HepG2 (cell line): ENCODE data around the gene ESM1. TPM values are rescaled to one million over a fixed set of nuclear protein-coding genes. Genes with fewer than 3 reads are reported as not detected.

Source experiments
- ATAC-seq: fragments of 200-7000 bp; cut with Tn5 transposase; 3 replicates; pipeline ENCODE4 v1.9.1; 2020; ENCODE audit warnings: mild to moderate bottlenecking, moderate library complexity
- BruUV-seq: library from RNA; stranded (reverse); fragments of 400-500 nt; replicated peaks from 2 replicates; lab custom pipeline; 2021; lab: Mats Ljungman, UMichigan
- CTCF ChIA-PET: fragments of 300-600 bp; formaldehyde crosslinking; extraction: SDS; loops from one replicate; lab custom pipeline; 2021; ENCODE audit warnings: low total read pairs, inconsistent platforms, low intra/inter-chr PET ratio; lab: Yijun Ruan, JAX
- POLR2A ChIA-PET: fragments of 350-600 bp; sonication (Branson Sonifier 250); formaldehyde crosslinking; loops from one replicate; lab custom pipeline; 2020; ENCODE audit warnings: antibody characterized with exemption, inconsistent platforms; lab: Yijun Ruan, JAX
- DNase-seq: peaks from one replicate; pipeline ENCODE4 v3.0.0-alpha.2; 2015; ENCODE audit warnings: low spot score
- FAIRE-seq: peaks from 3 replicates; lab custom pipeline; 2011; peaks lifted over from hg19 to GRCh38; lab: Jason Lieb, UNC
- H2AFZ ChIP-seq: one replicate; pipeline ENCODE4 v1.6.1; 2011; ENCODE audit warnings: low read length, inconsistent platforms
- H3K27ac ChIP-seq: fragments of 300-600 bp; 3 replicates; pipeline ENCODE4 v1.8.0; 2011; ENCODE audit warnings: mixed run types, mild to moderate bottlenecking, mixed read lengths, low read length, inconsistent platforms; ENCODE audit not compliant: insufficient read depth; ENCODE audit errors: extremely low read length
- H3K27me3 ChIP-seq, 2 experiments: fragments of 200-600 bp in 1 of 2; 2 replicates in 1 of 2; 3 replicates in 1 of 2; pipeline versions ENCODE4 v1.6.0 to v1.8.0; 2011; ENCODE audit warnings: low read length in 2 of 2, mild to moderate bottlenecking in 2 of 2, moderate library complexity in 2 of 2, inconsistent platforms in 1 of 2; ENCODE audit not compliant: insufficient read depth in 2 of 2, control insufficient read depth in 1 of 2
- H3K36me3 ChIP-seq, 2 experiments: fragments of 200-600 bp in 1 of 2; replicated peaks in 1 of 2; 2 replicates in 1 of 2; 3 replicates in 1 of 2; pipeline versions ENCODE4 v1.5.1 to v1.8.0; 2011; ENCODE audit warnings: low read length in 2 of 2, inconsistent platforms in 1 of 2; ENCODE audit not compliant: insufficient read depth in 2 of 2, control insufficient read depth in 1 of 2
- H3K4me1 ChIP-seq: 2 replicates; pipeline ENCODE4 v1.5.1; 2012; ENCODE audit warnings: low read length, inconsistent platforms; ENCODE audit not compliant: insufficient read depth
- H3K4me2 ChIP-seq: 2 replicates; pipeline ENCODE4 v1.6.0; 2011; ENCODE audit warnings: low read depth, low read length, inconsistent platforms
- H3K4me3 ChIP-seq, 3 experiments: fragments of 200-600 bp in 1 of 3; sonication (generic), shearing (Covaris generic) in 1 of 3; replicated peaks in 1 of 3; 2 replicates each; pipeline ENCODE4 v1.5.1; 2011 to 2016; ENCODE audit warnings: low read length in 3 of 3, inconsistent platforms in 2 of 3, low read depth in 2 of 3, mild to moderate bottlenecking in 2 of 3, control low read depth in 1 of 3, mixed read lengths in 1 of 3; ENCODE audit not compliant: insufficient read depth in 1 of 3
- H3K79me2 ChIP-seq: one replicate; pipeline ENCODE4 v1.6.1; 2011; ENCODE audit warnings: low read length, inconsistent platforms; ENCODE audit not compliant: insufficient read depth
- H3K9ac ChIP-seq: 2 replicates; pipeline ENCODE4 v1.6.0; 2011; ENCODE audit warnings: mild to moderate bottlenecking, low read depth, low read length, inconsistent platforms; ENCODE audit not compliant: insufficient read depth
- H3K9me3 ChIP-seq: 2 replicates; pipeline ENCODE4 v1.5.1; 2012; ENCODE audit warnings: mild to moderate bottlenecking, low read length
- H4K20me1 ChIP-seq: 2 replicates; pipeline ENCODE4 v1.6.0; 2011; ENCODE audit warnings: inconsistent platforms, mild to moderate bottlenecking, low read length, moderate library complexity; ENCODE audit not compliant: insufficient read depth
- AGO2 ChIP-seq: fragments of 200-400 bp; formaldehyde crosslinking; optimal IDR thresholded peaks from 2 replicates; pipeline ENCODE3; 2017; ENCODE audit warnings: mild to moderate bottlenecking, low read depth, low read length, moderate library complexity
- ARID2 ChIP-seq: sonication (generic); formaldehyde crosslinking; IDR thresholded peaks from 2 replicates; pipeline ENCODE4 v1.8.1; 2022; ENCODE audit warnings: mild to moderate bottlenecking, missing genetic modification reagents, borderline replicate concordance
- ATF6 ChIP-seq: sonication (generic); formaldehyde crosslinking; conservative IDR thresholded peaks from 2 replicates; pipeline ENCODE4 v1.4.0; 2020; ENCODE audit warnings: missing genetic modification reagents
- FIP1L1 ChIP-seq: fragments of 200-400 bp; formaldehyde crosslinking; IDR thresholded peaks from 2 replicates; pipeline ENCODE4 v1.6.1; 2018; ENCODE audit warnings: low read depth, mild to moderate bottlenecking, low read length, moderate library complexity, borderline replicate concordance; ENCODE audit not compliant: insufficient read depth
- LRRFIP1 ChIP-seq: sonication (generic); formaldehyde crosslinking; conservative IDR thresholded peaks from 2 replicates; pipeline ENCODE4 v1.4.0; 2020; ENCODE audit warnings: missing genetic modification reagents
- PITX1 ChIP-seq: sonication (generic); formaldehyde crosslinking; IDR thresholded peaks from 2 replicates; pipeline ENCODE4 v1.5.1; 2020; ENCODE audit warnings: mild to moderate bottlenecking, missing genetic modification reagents
- RCOR2 ChIP-seq: IDR thresholded peaks from 2 replicates; pipeline ENCODE4 v1.6.1; 2016; ENCODE audit warnings: missing biosample characterization, missing genetic modification reagents
- RFX1 ChIP-seq: fragments of 450-650 bp; IDR thresholded peaks from 2 replicates; pipeline ENCODE4 v1.6.1; 2017
- SPEN ChIP-seq: sonication (generic); formaldehyde crosslinking; IDR thresholded peaks from 2 replicates; pipeline ENCODE4 v1.5.1; 2020; ENCODE audit warnings: low read depth, mild to moderate bottlenecking, missing genetic modification reagents
- TAF1 ChIP-seq: sonication (generic); formaldehyde crosslinking; IDR thresholded peaks from 2 replicates; pipeline ENCODE4 v1.4.0; 2020; ENCODE audit warnings: missing genetic modification reagents
- TEF ChIP-seq: sonication (generic); formaldehyde crosslinking; IDR thresholded peaks from 2 replicates; pipeline ENCODE4 v1.5.0; 2020; ENCODE audit warnings: missing genetic modification reagents
- ZNF253 ChIP-seq: sonication (generic); formaldehyde crosslinking; IDR thresholded peaks from 2 replicates; pipeline ENCODE4 v1.8.0; 2022; ENCODE audit warnings: mild to moderate bottlenecking, missing genetic modification reagents, borderline replicate concordance
- ZNF614 ChIP-seq: IDR thresholded peaks from 2 replicates; pipeline ENCODE4 v1.6.1; 2018; ENCODE audit warnings: missing biosample characterization, missing genetic modification reagents, inconsistent platforms, borderline replicate concordance
- ZNF710 ChIP-seq: sonication (generic); formaldehyde crosslinking; IDR thresholded peaks from 2 replicates; pipeline ENCODE4 v1.5.0; 2020; ENCODE audit warnings: mild to moderate bottlenecking, missing genetic modification reagents, borderline replicate concordance
- ZSCAN29 ChIP-seq: sonication (generic); formaldehyde crosslinking; conservative IDR thresholded peaks from 2 replicates; pipeline ENCODE4 v1.4.0; 2020; ENCODE audit warnings: mild to moderate bottlenecking, missing genetic modification reagents
- WGBS: methylation state at CpG from one replicate; pipeline ENCODE4 v1.1.6; 2017; ENCODE audit warnings: low lambda C conversion rate; 5-methylcytosine and 5-hydroxymethylcytosine counted together
- in situ Hi-C: cut with HindIII; loops from 2 replicates; pipeline ENCODE4 v1.10.0; 2017; ENCODE audit warnings: low pct_unique_long_range_greater_than_20kb; ENCODE audit not compliant: extremely low pct_ligation_motif_present
- intact Hi-C: fragments of 100-400 bp; cut with micrococcal nuclease; formaldehyde crosslinking; loops from one replicate; pipeline ENCODE4 v1.10.0; 2022; ENCODE audit not compliant: unreplicated experiment
- polyA plus RNA-seq, 8 experiments: library from polyadenylated mRNA; depleted of rRNA in 3 of 8; stranded (reverse) in 7 of 8; unstranded in 1 of 8; fragments of >200 nt; fragmentation: Illumina TruSeq in 4 of 8; extraction: Trizol in 4 of 8; gene quantifications; 2 replicates each; pipeline versions ENCODE4 v1.2.1 to v1.2.3, GENCODE V29; 2011 to 2016; ENCODE audit warnings: low read depth in 4 of 8, missing spikeins in 1 of 8, mixed read lengths in 1 of 8; ENCODE audit not compliant: insufficient read depth in 1 of 8
- total RNA-seq, 5 experiments: library from RNA; depleted of rRNA; stranded (reverse); fragments of >200 nt; fragmentation: Illumina TruSeq; extraction: Trizol; gene quantifications; 2 replicates each; pipeline ENCODE4 v1.2.3, GENCODE V29; 2016; ENCODE audit warnings: low read depth in 1 of 5

The ESM1 gene
- total and polyA plus RNA-seq, 2 of the 13 experiments (the other 11 are each of a cell fraction or from before 2014, with no cell fraction given), result not detected

- TF ChIP-seq TAF1 (CRISPR knock-in tag) (no peak), ARID2 (CRISPR knock-in tag) (no peak), TEF (CRISPR knock-in tag) (no peak), ZNF253 (CRISPR knock-in tag) (no peak), FIP1L1 (no peak), RFX1 (no peak)
- TF ChIP-seq, all 625 proteins: peak for 0
Measured at GRCh38 chr5:54994628-54995027, 9.2 kb upstream of the ESM1 start (continued).

DNA sequence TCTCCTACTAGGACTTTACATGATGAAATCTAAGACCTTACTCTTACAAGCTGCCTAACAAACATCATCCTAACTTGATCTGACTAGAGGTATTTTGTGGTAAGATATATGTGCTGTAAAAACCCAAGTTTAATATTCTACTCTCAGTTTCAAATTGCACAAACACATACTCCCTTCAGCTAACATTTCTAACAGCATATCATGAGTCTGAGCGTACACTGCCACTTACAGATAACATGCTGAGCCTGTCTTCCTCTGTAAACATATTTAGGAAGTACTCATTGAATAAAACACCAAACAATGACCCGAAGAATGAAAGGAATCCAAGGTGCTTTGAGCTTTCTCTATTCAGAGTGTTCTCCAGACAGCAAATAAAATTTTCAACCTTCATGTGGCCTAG, 7.9 kb upstream of the ESM1 start:
- Histone ChIP-seq H3K4me1 (no peaks in the 10 kb centered on the region), H3K4me3 (no peak overlapping the region), H3K9ac (no peak overlapping the region), H3K9me3 (no peaks in the 10 kb centered on the region), H3K36me3 (no peaks in the 10 kb centered on the region), H3K4me2 (no peak overlapping the region), H2AFZ (no peak overlapping the region), H4K20me1 (no peaks in the 10 kb centered on the region), H3K79me2 (no peaks in the 10 kb centered on the region), H3K27me3 (peaks cover 3 to 4% of the 10 kb centered on the region in 2 experiments; a peak in 3 of 5 replicates), H3K27ac (no peak overlapping the region)
- intact Hi-C loops (no loop called here), in situ Hi-C loops (no loop called here)
- no peak for ATAC-seq
- ChIA-PET CTCF (no interaction called here), POLR2A (no interaction called here)
- no TSS peak for BruUV-seq
- 3% methylated on average over 2 of the region's 2 CpGs for WGBS
- DNase-seq, result no peak
- FAIRE-seq, result no peak
- no peak for TF ChIP-seq ATF6 (CRISPR knock-in tag)
- TF ChIP-seq ZNF710 (CRISPR knock-in tag), result no peak
- TF ChIP-seq ZNF614, result no peak
- no peak for TF ChIP-seq ZSCAN29 (CRISPR knock-in tag)
- no peak for TF ChIP-seq SPEN (CRISPR knock-in tag)
- TF ChIP-seq AGO2, result no peak
- no peak for TF ChIP-seq PITX1 (CRISPR knock-in tag)
- TF ChIP-seq LRRFIP1 (CRISPR knock-in tag), result no peak
- TF ChIP-seq RCOR2, result no peak
